A673 (cell line): Measurements from ENCODE around the gene PCCA. TPM values are rescaled to one million over a fixed set of nuclear protein-coding genes. Genes with fewer than 3 reads are reported as not detected.

Experiments used
- BruUV-seq: library from RNA; stranded (reverse); fragments of 400-500 nt; replicated peaks from 2 replicates; lab custom pipeline; 2021; lab: Mats Ljungman, UMichigan
- CTCF ChIA-PET: fragments of 300-600 bp; sonication (Branson Sonifier 250); formaldehyde crosslinking; loops from one replicate; lab custom pipeline; 2022; ENCODE audit warnings: antibody characterized with exemption; lab: Charles Lee
- POLR2A ChIA-PET: fragments of 300-600 bp; sonication (Branson Sonifier 250); formaldehyde crosslinking; loops from one replicate; lab custom pipeline; 2022; ENCODE audit warnings: antibody characterized with exemption; ENCODE audit not compliant: low non-redundant PET; lab: Charles Lee
- DNase-seq: peaks from one replicate; pipeline ENCODE4 v3.0.0-alpha.2; 2015; ENCODE audit warnings: low spot score
- H3K27ac ChIP-seq: fragments of 200-600 bp; sonication (generic); 2 replicates; pipeline ENCODE4 v1.5.1; 2016; ENCODE audit warnings: mixed run types, low read depth, mild to moderate bottlenecking, mixed read lengths, antibody characterized with exemption, low read length; ENCODE audit not compliant: poor library complexity, severe bottlenecking
- H3K27me3 ChIP-seq: fragments of 200-600 bp; sonication (generic); replicated peaks from 2 replicates; pipeline ENCODE4 v1.6.1; 2017; ENCODE audit warnings: mixed run types, low read depth, mild to moderate bottlenecking, mixed read lengths, antibody characterized with exemption, low read length; ENCODE audit not compliant: insufficient read depth, poor library complexity
- H3K36me3 ChIP-seq: fragments of 200-600 bp; sonication (generic); 2 replicates; pipeline ENCODE4 v1.6.1; 2016; ENCODE audit warnings: mixed run types, mild to moderate bottlenecking, mixed read lengths, antibody characterized with exemption, low read length; ENCODE audit not compliant: insufficient read depth, poor library complexity, severe bottlenecking
- H3K4me1 ChIP-seq: fragments of 200-600 bp; sonication (generic); 2 replicates; pipeline ENCODE4 v1.6.1; 2017; ENCODE audit warnings: mixed run types, mild to moderate bottlenecking, mixed read lengths, antibody characterized with exemption, low read length; ENCODE audit not compliant: insufficient read depth, poor library complexity, severe bottlenecking
- H3K4me3 ChIP-seq: fragments of 200-600 bp; sonication (generic); 2 replicates; pipeline ENCODE4 v1.5.1; 2016; ENCODE audit warnings: low read depth, mixed run types, mild to moderate bottlenecking, mixed read lengths, low read length; ENCODE audit not compliant: poor library complexity, severe bottlenecking
- H3K9me3 ChIP-seq: fragments of 200-600 bp; sonication (generic); 2 replicates; pipeline ENCODE4 v1.6.1; 2016; ENCODE audit warnings: mixed run types, low read depth, mild to moderate bottlenecking, mixed read lengths, antibody characterized with exemption, low read length; ENCODE audit not compliant: poor library complexity, severe bottlenecking
- EZH2 ChIP-seq: fragments of 200-600 bp; sonication (generic); IDR thresholded peaks from 2 replicates; pipeline ENCODE4 v1.6.1; 2017; ENCODE audit warnings: borderline replicate concordance, low read depth, mild to moderate bottlenecking, mixed read lengths, antibody characterized with exemption, low read length; ENCODE audit not compliant: poor library complexity, severe bottlenecking
- intact Hi-C: fragments of 100-400 bp; cut with micrococcal nuclease; formaldehyde crosslinking; loops from one replicate; pipeline ENCODE4 v1.10.0; 2022; ENCODE audit not compliant: unreplicated experiment
- total RNA-seq: library from RNA; stranded (reverse); gene quantifications from 2 replicates; pipeline ENCODE4 v1.2.3, GENCODE V29; 2021
- TF ChIP-seq, protein P1 (sequence below): fragments of 300-800, 200-600 bp; sonication (generic); conservative IDR thresholded peaks from 2 replicates; pipeline ENCODE4 v1.5.1; 2017; ENCODE audit warnings: low read depth, mild to moderate bottlenecking, antibody characterized with exemption, low read length, moderate library complexity, mixed read lengths

Gene PCCA
- total RNA-seq, 1 experiment from 2014 or later: 93.0 TPM

GRCh38 chr13:100510208-100510957 is 421.5 kb downstream of the PCCA start:
- intact Hi-C loops: loop anchor here (5.0 to 10.0 kb wide), 4 partner anchors 68 to 614 kb away; no protein-coding TSS in a partner anchor
- no peak for DNase-seq
- ChIA-PET POLR2A (interaction anchor here (0.6 kb wide), 1 partner anchor 532 kb away, joined by 3 read pairs; no protein-coding TSS in a partner anchor), CTCF (no interaction called here)
- H3K36me3 ChIP-seq: no peaks in the 10 kb centered on the region
- TF ChIP-seq, protein P1, sequence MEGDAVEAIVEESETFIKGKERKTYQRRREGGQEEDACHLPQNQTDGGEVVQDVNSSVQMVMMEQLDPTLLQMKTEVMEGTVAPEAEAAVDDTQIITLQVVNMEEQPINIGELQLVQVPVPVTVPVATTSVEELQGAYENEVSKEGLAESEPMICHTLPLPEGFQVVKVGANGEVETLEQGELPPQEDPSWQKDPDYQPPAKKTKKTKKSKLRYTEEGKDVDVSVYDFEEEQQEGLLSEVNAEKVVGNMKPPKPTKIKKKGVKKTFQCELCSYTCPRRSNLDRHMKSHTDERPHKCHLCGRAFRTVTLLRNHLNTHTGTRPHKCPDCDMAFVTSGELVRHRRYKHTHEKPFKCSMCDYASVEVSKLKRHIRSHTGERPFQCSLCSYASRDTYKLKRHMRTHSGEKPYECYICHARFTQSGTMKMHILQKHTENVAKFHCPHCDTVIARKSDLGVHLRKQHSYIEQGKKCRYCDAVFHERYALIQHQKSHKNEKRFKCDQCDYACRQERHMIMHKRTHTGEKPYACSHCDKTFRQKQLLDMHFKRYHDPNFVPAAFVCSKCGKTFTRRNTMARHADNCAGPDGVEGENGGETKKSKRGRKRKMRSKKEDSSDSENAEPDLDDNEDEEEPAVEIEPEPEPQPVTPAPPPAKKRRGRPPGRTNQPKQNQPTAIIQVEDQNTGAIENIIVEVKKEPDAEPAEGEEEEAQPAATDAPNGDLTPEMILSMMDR: no peak
- no peak for TF ChIP-seq EZH2
- H3K27ac ChIP-seq: no peak overlapping the region
- peaks cover 77% of the 10 kb centered on the region for H3K4me1 ChIP-seq
- no peak overlapping the region for H3K4me3 ChIP-seq
- H3K9me3 ChIP-seq: no peaks in the 10 kb centered on the region
- no peaks in the 10 kb centered on the region for H3K27me3 ChIP-seq
- BruUV-seq: no TSS peak

DNA sequence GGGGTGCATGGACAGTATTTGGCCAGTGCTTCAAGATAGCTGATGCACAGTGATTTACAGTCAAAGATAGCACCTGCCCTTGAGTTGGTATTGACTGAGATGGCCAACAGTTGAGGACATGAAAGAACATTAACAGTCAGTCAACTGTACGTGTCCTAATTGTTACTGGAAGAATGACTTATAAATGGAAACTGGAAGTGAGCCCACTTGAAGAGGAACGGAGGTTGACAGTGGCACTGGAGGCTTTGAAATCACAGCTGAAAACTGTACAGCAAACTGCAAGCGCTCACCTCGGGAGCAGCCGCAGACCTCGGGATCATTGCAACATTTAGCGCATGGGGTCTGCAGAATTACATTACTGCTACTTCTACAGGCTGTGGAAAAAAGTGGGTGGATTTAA is 422.6 kb downstream of the PCCA start:
- Histone ChIP-seq H3K36me3 (no peaks in the 10 kb centered on the region), H3K27me3 (no peaks in the 10 kb centered on the region), H3K4me1 (peaks cover 87% of the 10 kb centered on the region), H3K4me3 (no peak overlapping the region), H3K9me3 (no peaks in the 10 kb centered on the region), H3K27ac (no peak overlapping the region)
- BruUV-seq: no TSS peak
- ChIA-PET POLR2A (no interaction called here), CTCF (interaction anchor here (0.5 kb wide), 1 partner anchor 610 kb away, joined by 4 read pairs; no protein-coding TSS in a partner anchor)
- intact Hi-C loops: loop anchor here (5.0 to 10.0 kb wide), 4 partner anchors 69 to 613 kb away; no protein-coding TSS in a partner anchor
- DNase-seq: no peak
- TF ChIP-seq, protein P1: no peak
- TF ChIP-seq EZH2: no peak

DNA sequence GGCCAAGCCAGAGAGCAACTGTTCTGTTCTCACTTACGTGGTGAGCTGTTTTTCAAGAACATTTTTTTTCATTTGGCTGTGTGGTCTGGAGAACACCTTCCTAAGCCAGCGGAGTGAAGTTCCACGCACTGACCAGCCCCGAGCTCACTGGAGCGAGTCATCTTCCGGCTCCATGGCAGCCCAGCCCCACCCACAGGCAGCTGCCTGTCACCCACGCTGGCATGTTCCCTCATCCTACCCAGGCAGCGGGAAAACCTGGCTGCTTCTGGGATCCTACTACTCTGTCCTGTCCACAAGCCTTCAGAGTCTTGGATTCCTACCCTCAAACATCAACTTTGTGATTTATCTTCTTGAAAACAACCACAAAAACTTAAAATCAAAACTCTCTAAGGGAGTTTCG is 423.5 kb downstream of the PCCA start:
- Histone ChIP-seq H3K36me3 (no peaks in the 10 kb centered on the region), H3K4me1 (peaks cover 88% of the 10 kb centered on the region), H3K27me3 (no peaks in the 10 kb centered on the region), H3K9me3 (no peaks in the 10 kb centered on the region), H3K27ac (peak overlapping the region; percentile 80), H3K4me3 (no peak overlapping the region)
- DNase-seq: no peak
- intact Hi-C loops: loop anchor here (5.0 to 10.0 kb wide), 4 partner anchors 70 to 612 kb away; no protein-coding TSS in a partner anchor
- POLR2A ChIA-PET: no interaction called here
- BruUV-seq: no TSS peak
- CTCF ChIA-PET: no interaction called here
- TF ChIP-seq, protein P1: no peak
- TF ChIP-seq EZH2: no peak
